ENCODE results near the gene ZFHX3.

- TF ChIP-seq, protein P1, sequence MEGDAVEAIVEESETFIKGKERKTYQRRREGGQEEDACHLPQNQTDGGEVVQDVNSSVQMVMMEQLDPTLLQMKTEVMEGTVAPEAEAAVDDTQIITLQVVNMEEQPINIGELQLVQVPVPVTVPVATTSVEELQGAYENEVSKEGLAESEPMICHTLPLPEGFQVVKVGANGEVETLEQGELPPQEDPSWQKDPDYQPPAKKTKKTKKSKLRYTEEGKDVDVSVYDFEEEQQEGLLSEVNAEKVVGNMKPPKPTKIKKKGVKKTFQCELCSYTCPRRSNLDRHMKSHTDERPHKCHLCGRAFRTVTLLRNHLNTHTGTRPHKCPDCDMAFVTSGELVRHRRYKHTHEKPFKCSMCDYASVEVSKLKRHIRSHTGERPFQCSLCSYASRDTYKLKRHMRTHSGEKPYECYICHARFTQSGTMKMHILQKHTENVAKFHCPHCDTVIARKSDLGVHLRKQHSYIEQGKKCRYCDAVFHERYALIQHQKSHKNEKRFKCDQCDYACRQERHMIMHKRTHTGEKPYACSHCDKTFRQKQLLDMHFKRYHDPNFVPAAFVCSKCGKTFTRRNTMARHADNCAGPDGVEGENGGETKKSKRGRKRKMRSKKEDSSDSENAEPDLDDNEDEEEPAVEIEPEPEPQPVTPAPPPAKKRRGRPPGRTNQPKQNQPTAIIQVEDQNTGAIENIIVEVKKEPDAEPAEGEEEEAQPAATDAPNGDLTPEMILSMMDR (IDR thresholded peaks at IDR 0.05) = no peak
- no peak for TF ChIP-seq POLR2A (IDR thresholded peaks at IDR 0.05)
Observed at GRCh38 chr16:73074382-73074781, 26.5 kb upstream of the ZFHX3 start.

Measured in tibial nerve (tissue), 3 donors.